ENCODE results near the gene PGLYRP2.

PGLYRP2 gene

GRCh38 chr19:15423130-15423529 is 56.2 kb downstream of the PGLYRP2 start:
- DNase-seq = no peak
- Histone ChIP-seq H3F3A (ENCODE audit: insufficient read depth, low read length) (peaks cover 7% of the 10 kb centered on the region; the same call in 1 of the 2 replicates), H3K4me1 (ENCODE audit: low read length) (0 out of 2 replicates have a peak, but pooled peaks cover 5% of the 10 kb centered on the region), H3K36me3 (replicated peaks; ENCODE audit: insufficient read depth, low read length) (peaks cover 8% of the 10 kb centered on the region; the same call in 1 of the 2 replicates), H3K9me3 (replicated peaks; ENCODE audit: insufficient read depth, low read length) (no peaks in the 10 kb centered on the region), H3K9ac (ENCODE audit: low read length) (no peak overlapping the region), H2AFZ (ENCODE audit: low read length) (no peak overlapping the region), H3K27ac (ENCODE audit: low read length) (no peak overlapping the region), H3K4me3 (ENCODE audit: low read length) (no peak overlapping the region), H3K27me3 (replicated peaks; ENCODE audit: insufficient read depth, low read length) (no peaks in the 10 kb centered on the region), H4K20me1 (ENCODE audit: insufficient read depth, low read length) (no peaks in the 10 kb centered on the region), H3K4me2 (ENCODE audit: low read depth, low read length) (no peak overlapping the region), H3K9me2 (replicated peaks; ENCODE audit: insufficient read depth, low read length) (no peaks in the 10 kb centered on the region), H3K79me2 (ENCODE audit: low read length) (peaks cover 11% of the 10 kb centered on the region)
- TF ChIP-seq EZH2 (optimal IDR thresholded peaks at IDR 0.05; ENCODE audit: low read depth, low read length) = no peak
- TF ChIP-seq CTCF (IDR thresholded peaks at IDR 0.05; ENCODE audit: low read length) = no peak
- no peak for TF ChIP-seq EZH2phosphoT487 (IDR thresholded peaks at IDR 0.05; ENCODE audit: low read length)

GRCh38 chr19:15422296-15423075 is 56.8 kb downstream of the PGLYRP2 start:
- H2AFZ ChIP-seq (ENCODE audit: low read length) = no peak overlapping the region
- H3K9me2 ChIP-seq (replicated peaks; ENCODE audit: insufficient read depth, low read length) = no peaks in the 10 kb centered on the region
- peaks cover 8% of the 10 kb centered on the region; the same call in 1 of the 2 replicates for H3K4me1 ChIP-seq (ENCODE audit: low read length)
- no peak overlapping the region for H3K9ac ChIP-seq (ENCODE audit: low read length)
- no peak overlapping the region for H3K4me2 ChIP-seq (ENCODE audit: low read depth, low read length)
- peaks cover 16% of the 10 kb centered on the region for H3K79me2 ChIP-seq (ENCODE audit: low read length)
- no peak for DNase-seq
- H3F3A ChIP-seq (ENCODE audit: insufficient read depth, low read length) = peaks cover 7% of the 10 kb centered on the region; the same call in 1 of the 2 replicates
- no peaks in the 10 kb centered on the region for H4K20me1 ChIP-seq (ENCODE audit: insufficient read depth, low read length)
- peaks cover 8% of the 10 kb centered on the region; the same call in 1 of the 2 replicates for H3K36me3 ChIP-seq (replicated peaks; ENCODE audit: insufficient read depth, low read length)
- H3K4me3 ChIP-seq (ENCODE audit: low read length) = no peak overlapping the region
- TF ChIP-seq EZH2phosphoT487 (IDR thresholded peaks at IDR 0.05; ENCODE audit: low read length) = no peak
- TF ChIP-seq CTCF (IDR thresholded peaks at IDR 0.05; ENCODE audit: low read length) = no peak
- TF ChIP-seq EZH2 (optimal IDR thresholded peaks at IDR 0.05; ENCODE audit: low read depth, low read length) = no peak
- no peaks in the 10 kb centered on the region for H3K9me3 ChIP-seq (replicated peaks; ENCODE audit: insufficient read depth, low read length)
- no peak overlapping the region for H3K27ac ChIP-seq (ENCODE audit: low read length)
- no peaks in the 10 kb centered on the region for H3K27me3 ChIP-seq (replicated peaks; ENCODE audit: insufficient read depth, low read length)

- no peaks in the 10 kb centered on the region for H3K9me2 ChIP-seq (replicated peaks; ENCODE audit: insufficient read depth, low read length)
- H3K4me1 ChIP-seq (ENCODE audit: low read length) = peaks cover 13% of the 10 kb centered on the region
- H3K9me3 ChIP-seq (replicated peaks; ENCODE audit: insufficient read depth, low read length) = no peaks in the 10 kb centered on the region
- no peak overlapping the region for H2AFZ ChIP-seq (ENCODE audit: low read length)
- peaks cover 8% of the 10 kb centered on the region; the same call in 1 of the 2 replicates for H3K36me3 ChIP-seq (replicated peaks; ENCODE audit: insufficient read depth, low read length)
- H3F3A ChIP-seq (ENCODE audit: insufficient read depth, low read length) = peaks cover 7% of the 10 kb centered on the region; the same call in 1 of the 2 replicates
- H3K27me3 ChIP-seq (replicated peaks; ENCODE audit: insufficient read depth, low read length) = no peaks in the 10 kb centered on the region
- H3K79me2 ChIP-seq (ENCODE audit: low read length) = peaks cover 20% of the 10 kb centered on the region
- no peaks in the 10 kb centered on the region for H4K20me1 ChIP-seq (ENCODE audit: insufficient read depth, low read length)
- H3K4me2 ChIP-seq (ENCODE audit: low read depth, low read length) = no peak overlapping the region
- H3K27ac ChIP-seq (ENCODE audit: low read length) = no peak overlapping the region
- no peak overlapping the region for H3K4me3 ChIP-seq (ENCODE audit: low read length)
- no peak for DNase-seq
- TF ChIP-seq CTCF (IDR thresholded peaks at IDR 0.05; ENCODE audit: low read length) (no peak), EZH2 (optimal IDR thresholded peaks at IDR 0.05; ENCODE audit: low read depth, low read length) (no peak), EZH2phosphoT487 (IDR thresholded peaks at IDR 0.05; ENCODE audit: low read length) (no peak)
- no peak overlapping the region for H3K9ac ChIP-seq (ENCODE audit: low read length)
Measured at GRCh38 chr19:15421721-15422260, 57.5 kb downstream of the PGLYRP2 start.

Measured in MM.1S (cell line).